ENCODE measurements around the gene MYCBPAP.

Gene MYCBPAP

GRCh38 chr17:50547736-50548083 lies 39.5 kb downstream of the MYCBPAP start:
- Histone ChIP-seq H3K36me3 (no peaks in the 10 kb centered on the region), H3K9me3 (no peaks in the 10 kb centered on the region), H3K27me3 (peaks cover 32% of the 10 kb centered on the region), H3K4me3 (ENCODE audit: low read depth in 1 of 2, low read length in 1 of 2) (no peak overlapping the region), H3K27ac (no peak overlapping the region), H3K4me1 (ENCODE audit: control insufficient read depth in 1 of 2, insufficient read depth in 1 of 2, low read depth in 1 of 2, low read length in 1 of 2) (peaks cover 11 to 14% of the 10 kb centered on the region in 2 experiments)
- TF ChIP-seq CTCF (IDR thresholded peaks at IDR 0.05) = no peak

- Histone ChIP-seq H3K27me3 (peaks cover 31% of the 10 kb centered on the region), H3K4me1 (ENCODE audit: control insufficient read depth in 1 of 2, insufficient read depth in 1 of 2, low read depth in 1 of 2, low read length in 1 of 2) (peaks cover 11 to 13% of the 10 kb centered on the region in 2 experiments), H3K9me3 (no peaks in the 10 kb centered on the region), H3K27ac (no peak overlapping the region), H3K36me3 (no peaks in the 10 kb centered on the region), H3K4me3 (ENCODE audit: low read depth in 1 of 2, low read length in 1 of 2) (no peak overlapping the region)
- no peak for TF ChIP-seq CTCF (IDR thresholded peaks at IDR 0.05)
Observed at GRCh38 chr17:50548831-50549230, 40.6 kb downstream of the MYCBPAP start.

GRCh38 chr17:50549256-50549941 lies 41.2 kb downstream of the MYCBPAP start:
- H3K9me3 ChIP-seq = no peaks in the 10 kb centered on the region
- TF ChIP-seq CTCF (IDR thresholded peaks at IDR 0.05) = no peak
- H3K4me3 ChIP-seq (ENCODE audit: low read depth in 1 of 2, low read length in 1 of 2) = no peak overlapping the region
- H3K27ac ChIP-seq = no peak overlapping the region
- peaks cover 11 to 13% of the 10 kb centered on the region in 2 experiments for H3K4me1 ChIP-seq (ENCODE audit: control insufficient read depth in 1 of 2, insufficient read depth in 1 of 2, low read depth in 1 of 2, low read length in 1 of 2)
- peaks cover 25% of the 10 kb centered on the region for H3K27me3 ChIP-seq
- no peaks in the 10 kb centered on the region for H3K36me3 ChIP-seq

- no peak overlapping the region for H3K4me3 ChIP-seq (ENCODE audit: low read depth in 1 of 2, low read length in 1 of 2)
- no peak for TF ChIP-seq CTCF (IDR thresholded peaks at IDR 0.05)
Observed at GRCh38 chr17:50549969-50550368, 41.7 kb downstream of the MYCBPAP start.

GRCh38 chr17:50550661-50551432 lies 42.6 kb downstream of the MYCBPAP start:
- Histone ChIP-seq H3K27me3 (peaks cover 10% of the 10 kb centered on the region), H3K9me3 (no peaks in the 10 kb centered on the region), H3K36me3 (no peaks in the 10 kb centered on the region), H3K27ac (no peak overlapping the region), H3K4me1 (ENCODE audit: control insufficient read depth in 1 of 2, insufficient read depth in 1 of 2, low read depth in 1 of 2, low read length in 1 of 2) (peaks cover 11 to 13% of the 10 kb centered on the region in 2 experiments), H3K4me3 (ENCODE audit: low read depth in 1 of 2, low read length in 1 of 2) (no peak overlapping the region)
- TF ChIP-seq CTCF (IDR thresholded peaks at IDR 0.05) = no peak

More at GRCh38 chr17:50549969-50550368, 41.7 kb downstream of the MYCBPAP start:
- no peaks in the 10 kb centered on the region for H3K9me3 ChIP-seq
- H3K4me1 ChIP-seq (ENCODE audit: control insufficient read depth in 1 of 2, insufficient read depth in 1 of 2, low read depth in 1 of 2, low read length in 1 of 2) = peaks cover 11 to 13% of the 10 kb centered on the region in 2 experiments
- H3K36me3 ChIP-seq = no peaks in the 10 kb centered on the region
- no peak overlapping the region for H3K27ac ChIP-seq
- H3K27me3 ChIP-seq = peaks cover 19% of the 10 kb centered on the region
